NCI-H2171 (cell line): ENCODE results near the gene PPEF2.
"Not testable (repeated sequence)": the region's sequence is repeated elsewhere in the genome, so short reads cannot be mapped to it uniquely, and the experiment has no call there.

Source experiments
- DNase-seq: peaks from one replicate; lab custom pipeline; 2025; lab: John Stamatoyannopoulos, UW

The PPEF2 gene, protein sequence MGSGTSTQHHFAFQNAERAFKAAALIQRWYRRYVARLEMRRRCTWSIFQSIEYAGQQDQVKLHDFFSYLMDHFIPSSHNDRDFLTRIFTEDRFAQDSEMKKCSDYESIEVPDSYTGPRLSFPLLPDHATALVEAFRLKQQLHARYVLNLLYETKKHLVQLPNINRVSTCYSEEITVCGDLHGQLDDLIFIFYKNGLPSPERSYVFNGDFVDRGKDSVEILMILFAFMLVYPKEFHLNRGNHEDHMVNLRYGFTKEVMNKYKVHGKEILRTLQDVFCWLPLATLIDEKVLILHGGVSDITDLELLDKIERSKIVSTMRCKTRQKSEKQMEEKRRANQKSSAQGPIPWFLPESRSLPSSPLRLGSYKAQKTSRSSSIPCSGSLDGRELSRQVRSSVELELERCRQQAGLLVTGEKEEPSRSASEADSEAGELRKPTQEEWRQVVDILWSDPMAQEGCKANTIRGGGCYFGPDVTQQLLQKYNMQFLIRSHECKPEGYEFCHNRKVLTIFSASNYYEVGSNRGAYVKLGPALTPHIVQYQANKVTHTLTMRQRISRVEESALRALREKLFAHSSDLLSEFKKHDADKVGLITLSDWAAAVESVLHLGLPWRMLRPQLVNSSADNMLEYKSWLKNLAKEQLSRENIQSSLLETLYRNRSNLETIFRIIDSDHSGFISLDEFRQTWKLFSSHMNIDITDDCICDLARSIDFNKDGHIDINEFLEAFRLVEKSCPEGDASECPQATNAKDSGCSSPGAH

DNA sequence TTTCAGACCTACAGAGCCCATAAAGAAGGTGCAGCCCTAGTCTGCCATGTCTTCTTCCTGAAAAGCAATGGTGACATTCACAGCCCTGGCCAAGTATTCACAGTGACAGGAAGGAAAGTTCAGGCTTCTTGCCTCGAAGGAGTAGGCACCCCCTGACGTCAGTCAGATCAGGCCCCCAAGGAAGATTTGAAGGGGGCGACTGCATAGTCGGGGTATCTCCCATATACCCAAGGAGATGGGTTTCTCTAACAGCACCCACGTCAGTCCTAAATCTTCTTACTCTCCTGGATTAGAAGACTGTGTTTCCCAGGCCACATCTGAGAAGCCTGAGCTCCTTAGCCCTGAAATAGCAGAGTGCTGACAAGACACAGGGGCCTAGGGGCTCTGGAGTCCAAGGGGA lies at the start of gene PPEF2:
Gene PPEF2, minus strand, starts transcription at position 101 of the 400 bp plus-strand sequence. CDS start 6,127 bp downstream, outside the sequence.
- no peak for DNase-seq

DNA sequence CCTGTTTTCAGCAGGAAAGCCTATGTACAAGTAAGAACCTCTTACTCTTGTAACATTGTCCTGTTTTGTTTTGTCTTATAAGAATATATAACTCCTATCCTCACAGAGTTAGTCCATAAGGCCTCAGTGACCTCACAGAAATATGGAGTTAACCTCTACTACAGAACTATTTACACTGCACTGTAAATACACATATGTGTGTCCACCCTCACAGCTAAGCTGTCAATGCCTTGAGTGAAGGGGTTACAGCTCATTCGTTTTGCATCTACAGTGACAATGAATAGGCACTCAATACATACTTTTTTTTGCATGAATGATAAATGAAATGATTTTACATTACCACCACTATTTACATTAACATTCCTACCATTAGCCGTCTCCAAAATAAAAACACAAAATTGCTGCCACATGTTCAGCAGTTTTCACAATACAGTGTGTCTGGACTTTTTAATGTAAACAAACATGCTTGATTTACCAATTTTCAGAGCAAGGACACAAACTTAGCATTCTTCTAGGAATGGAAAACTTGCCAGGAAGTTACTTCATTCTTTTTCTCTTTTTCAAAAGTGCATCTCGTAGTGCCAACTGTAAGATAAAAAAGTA lies 48.1 kb upstream of the PPEF2 start:
- DNase-seq, result no peak

DNA sequence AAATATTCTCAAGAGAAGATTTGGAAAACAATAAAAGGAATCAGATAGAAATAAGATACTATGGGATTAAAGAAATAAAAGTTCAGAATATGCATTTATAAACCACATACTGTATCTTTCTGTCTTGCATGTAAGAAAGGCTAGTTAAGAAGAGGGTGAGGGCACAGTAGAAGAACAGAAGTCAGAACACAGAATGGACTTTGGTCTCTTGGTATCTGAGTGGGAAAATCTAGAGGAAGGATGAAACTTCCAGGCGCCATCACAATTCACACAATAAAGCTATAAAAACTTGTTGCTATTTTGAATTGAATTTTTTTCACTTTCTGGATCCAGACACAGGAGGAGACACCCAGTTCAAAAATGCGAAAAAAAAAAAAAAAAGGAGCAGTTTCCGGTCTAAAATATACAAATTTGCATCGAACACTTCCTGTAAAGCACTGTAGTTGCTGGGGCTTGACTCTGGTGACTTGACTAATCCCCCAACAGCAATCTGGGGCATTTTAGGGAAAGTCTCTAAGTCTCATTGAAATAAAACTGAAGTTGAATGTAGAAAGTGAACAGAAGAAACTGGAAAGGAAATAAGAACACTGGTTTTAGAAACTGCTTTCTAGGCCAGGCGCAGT lies 46.7 kb upstream of the PPEF2 start:
- DNase-seq, result no peak

DNA sequence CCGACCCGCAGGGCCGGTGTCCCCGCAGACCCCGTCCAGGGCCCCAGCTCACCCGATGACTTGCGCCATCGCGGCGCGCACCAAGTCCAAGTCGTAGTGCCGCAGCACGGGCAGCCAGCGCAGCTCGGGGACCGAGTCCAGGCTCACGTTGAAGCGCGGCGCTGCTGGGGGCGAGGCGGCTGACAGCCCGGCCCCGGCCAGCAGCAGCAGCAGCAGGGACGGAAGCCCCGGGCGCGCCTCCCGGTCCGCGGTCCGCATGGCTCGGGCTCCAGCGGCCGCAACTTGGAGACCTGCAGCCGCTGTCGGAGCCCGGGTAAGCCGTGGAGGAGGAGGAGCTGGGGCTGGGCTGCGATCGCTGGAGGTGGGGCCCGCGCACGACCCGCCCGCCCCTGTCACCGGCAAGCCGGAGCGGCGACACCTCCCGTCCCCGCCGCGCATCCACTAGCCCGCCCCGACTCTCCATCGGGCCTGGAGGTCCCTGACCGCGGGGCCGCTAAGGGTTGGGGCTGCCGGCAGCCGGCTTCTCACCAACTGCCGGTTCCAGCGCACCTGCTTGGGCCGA lies 38.5 kb upstream of the PPEF2 start, which contains the start of gene NAAA:
Gene NAAA, minus strand, starts transcription at position 322 of the 562 bp plus-strand sequence. Its CDS starts 64 bp downstream, at position 258.
- no peak for DNase-seq

DNA sequence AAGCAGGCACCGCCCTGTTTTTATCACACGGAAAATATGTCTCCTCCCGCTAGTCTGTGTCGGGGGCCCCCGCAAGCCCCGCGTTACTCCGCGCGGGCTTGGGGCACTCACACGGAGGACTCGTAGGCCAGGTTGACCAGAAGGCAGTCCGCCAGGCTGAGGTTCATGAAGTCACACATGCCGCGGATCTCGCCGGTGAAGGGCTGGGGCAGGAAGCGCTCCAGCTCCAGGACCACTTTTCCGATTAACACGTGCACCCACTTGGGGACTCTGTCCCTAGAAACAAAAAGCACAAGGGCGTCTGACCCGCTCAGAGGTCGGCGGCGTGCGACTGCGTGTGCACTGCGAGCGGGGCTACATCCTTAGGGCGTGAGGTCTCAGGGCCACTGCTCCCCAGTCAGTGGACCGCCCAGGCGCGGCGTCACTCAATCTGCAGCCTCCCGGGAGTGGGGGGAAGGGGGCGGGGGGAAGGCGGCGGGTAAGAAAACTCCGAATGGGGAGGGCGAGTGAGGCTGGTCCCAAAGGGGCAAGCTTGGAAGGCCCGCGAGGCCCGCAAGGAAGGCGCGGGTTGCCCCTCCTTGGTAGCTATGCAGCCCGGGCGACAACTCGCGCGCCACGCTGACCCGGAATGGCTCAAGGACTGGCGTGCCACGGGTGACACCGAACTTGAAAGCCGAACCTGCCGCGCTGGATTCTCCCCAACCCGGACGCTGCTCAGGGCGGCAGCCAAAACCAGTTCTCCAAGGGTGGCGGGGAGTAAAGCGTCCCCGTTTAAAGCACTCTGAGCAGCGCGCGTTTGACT lies 37.8 kb upstream of the PPEF2 start:
- peak; percentile 28 for DNase-seq

DNA sequence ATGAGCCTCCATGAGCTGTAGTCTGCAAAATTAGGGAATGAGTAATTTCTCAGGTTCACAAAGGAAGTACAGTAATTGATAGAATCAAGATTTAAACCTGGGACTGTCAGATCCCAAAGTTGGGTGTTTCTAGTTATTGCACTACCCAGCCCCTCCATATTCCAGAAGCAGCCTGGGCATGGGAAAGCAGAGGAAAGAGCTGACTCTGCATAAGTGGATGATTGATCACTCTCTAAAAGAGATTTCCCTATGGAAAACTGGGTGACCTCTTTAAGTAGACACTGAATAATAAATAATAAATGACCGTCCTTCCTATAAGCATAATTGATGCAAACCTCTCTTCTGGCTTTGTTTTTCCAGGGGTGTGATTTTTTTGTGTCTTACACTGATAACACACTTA lies 33.4 kb upstream of the PPEF2 start:
- DNase-seq, result no peak

DNA sequence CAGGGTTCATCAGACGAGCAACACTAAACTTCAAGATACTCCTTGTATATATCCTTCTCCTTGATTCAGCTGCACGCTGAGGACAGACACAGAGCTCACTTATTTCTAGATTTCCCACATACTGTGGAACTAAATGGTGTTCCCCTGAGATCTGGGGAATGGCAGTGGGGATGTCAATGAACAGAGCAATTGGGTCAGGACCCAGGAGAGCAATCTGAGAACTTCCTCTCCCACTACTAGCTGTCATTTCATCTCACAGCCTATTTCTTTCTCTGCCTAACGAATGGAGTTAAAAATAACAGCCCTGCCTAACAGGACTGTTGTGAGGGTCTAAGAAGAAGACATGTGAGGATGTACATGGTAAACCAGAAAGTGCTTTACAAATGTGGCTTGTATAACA lies 27.9 kb upstream of the PPEF2 start:
- no peak for DNase-seq

DNA sequence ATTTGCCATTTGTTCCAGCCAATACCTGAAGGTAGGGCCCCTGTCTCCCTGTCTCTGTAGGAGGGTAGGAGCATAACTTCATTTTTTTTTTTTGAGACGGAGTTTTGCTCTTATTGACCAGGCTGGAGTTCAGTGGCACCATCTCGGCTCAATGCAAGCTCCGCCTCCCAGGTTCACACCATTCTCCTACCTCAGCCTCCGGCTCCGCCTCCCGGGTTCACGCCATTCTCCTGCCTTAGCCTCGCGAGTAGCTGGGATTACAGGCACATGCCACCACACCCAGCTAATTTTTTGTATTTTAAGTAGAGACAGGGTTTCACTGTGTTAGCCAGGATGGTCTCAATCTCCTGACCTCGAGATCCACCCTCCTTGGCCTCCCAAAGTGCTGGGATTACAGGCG lies 22.7 kb upstream of the PPEF2 start:
- not testable (repeated sequence) for DNase-seq

DNA sequence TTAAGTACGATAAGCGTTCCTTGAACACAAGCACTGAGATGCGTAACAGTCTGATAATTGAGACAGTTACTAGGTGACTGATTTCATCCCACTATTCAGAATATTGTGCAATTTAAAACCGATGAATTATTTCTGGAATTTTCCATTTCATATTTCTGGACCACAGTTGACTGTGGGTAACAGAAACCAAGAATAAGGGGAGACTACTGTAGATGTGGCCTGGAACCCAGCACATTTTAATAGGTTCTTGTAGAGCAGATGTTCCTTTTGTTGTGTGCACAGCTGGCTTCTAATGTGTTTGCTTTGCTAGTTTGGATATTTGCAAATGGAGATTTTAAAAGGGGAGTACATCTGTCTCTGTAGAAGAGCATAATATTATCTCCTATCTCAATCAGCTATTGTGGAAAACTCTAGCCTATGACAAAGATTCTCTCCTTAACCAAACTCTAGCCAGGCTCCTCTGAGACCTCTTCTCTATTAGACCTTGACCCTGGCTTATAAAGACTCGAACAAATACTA lies 22.1 kb upstream of the PPEF2 start:
- no peak for DNase-seq

DNA sequence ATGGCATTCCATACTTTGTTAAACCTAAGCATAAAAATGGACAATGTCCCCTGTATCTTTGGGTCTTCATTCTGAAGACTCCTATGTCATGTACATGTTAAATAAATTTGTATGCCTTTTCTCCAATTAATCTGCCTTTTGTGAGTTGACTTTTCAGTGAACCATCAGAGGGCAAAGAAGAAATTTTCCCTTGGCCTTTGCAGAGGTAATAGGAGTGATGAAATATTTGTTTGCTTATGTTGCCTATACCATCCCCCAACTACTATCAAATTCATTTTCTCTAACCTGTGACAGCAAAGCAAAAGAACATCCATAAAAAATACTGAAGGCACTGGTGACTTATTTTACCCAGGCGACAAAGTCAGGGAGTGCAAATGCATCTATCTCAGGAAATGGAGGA lies 20.3 kb upstream of the PPEF2 start:
- no peak for DNase-seq

DNA sequence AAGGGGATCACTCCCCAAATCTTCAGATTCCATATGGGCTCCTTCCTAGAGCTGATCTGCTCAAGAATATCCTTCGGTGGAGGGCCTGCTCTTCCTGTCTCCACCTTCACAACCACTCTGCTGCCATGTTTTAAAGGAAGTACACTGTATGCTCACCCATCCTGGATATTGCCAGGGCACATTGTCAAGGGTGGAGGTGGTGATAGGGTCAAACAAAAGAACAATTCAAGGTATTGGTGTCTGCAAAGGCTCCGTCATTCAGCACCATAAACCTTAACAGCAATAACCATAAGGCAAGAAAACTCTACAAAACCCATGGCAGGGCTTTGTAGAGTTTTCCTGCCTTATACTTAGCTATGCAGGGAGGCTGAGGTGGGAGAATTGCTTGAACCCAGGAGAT lies 19.7 kb upstream of the PPEF2 start:
- no peak for DNase-seq

DNA sequence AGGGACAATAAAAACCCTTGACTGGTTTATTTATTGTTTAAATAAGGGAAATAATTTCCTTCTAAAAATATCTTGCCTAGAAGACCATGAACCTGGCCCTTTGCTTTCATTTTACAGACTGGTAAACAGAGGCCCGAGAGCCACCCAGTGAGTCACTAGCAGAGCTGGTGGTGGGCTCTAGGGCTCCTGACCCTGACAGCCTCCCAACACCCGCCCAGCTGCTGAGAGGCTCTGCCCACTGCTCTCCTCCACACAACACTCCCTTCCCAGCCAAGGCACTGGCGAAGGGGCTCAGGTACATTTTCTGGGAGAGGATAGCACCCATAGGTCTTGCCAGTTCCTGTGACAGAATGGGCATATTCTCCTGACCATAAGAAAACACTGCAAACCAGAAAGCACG lies 18.1 kb upstream of the PPEF2 start:
- DNase-seq, result no peak

DNA sequence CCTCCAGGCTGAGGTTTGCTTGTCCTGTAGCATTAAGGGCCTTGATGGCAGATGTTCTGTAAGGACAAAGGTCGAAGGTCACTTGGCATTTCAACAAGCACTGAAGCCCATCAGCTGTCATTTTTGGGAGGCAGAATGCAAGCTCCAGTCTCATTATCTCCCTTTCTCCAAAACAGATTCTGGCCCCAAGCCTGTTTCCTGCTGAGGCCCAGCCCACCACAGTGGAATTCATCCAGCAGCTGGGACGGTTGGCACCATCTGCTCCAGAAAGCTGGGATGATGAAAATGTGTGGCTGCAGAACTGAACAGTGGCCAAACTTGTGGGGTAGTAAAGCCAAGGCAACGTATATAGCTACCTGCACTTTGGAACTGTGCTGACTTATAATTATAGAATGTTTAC lies 17.7 kb upstream of the PPEF2 start:
- no peak for DNase-seq

DNA sequence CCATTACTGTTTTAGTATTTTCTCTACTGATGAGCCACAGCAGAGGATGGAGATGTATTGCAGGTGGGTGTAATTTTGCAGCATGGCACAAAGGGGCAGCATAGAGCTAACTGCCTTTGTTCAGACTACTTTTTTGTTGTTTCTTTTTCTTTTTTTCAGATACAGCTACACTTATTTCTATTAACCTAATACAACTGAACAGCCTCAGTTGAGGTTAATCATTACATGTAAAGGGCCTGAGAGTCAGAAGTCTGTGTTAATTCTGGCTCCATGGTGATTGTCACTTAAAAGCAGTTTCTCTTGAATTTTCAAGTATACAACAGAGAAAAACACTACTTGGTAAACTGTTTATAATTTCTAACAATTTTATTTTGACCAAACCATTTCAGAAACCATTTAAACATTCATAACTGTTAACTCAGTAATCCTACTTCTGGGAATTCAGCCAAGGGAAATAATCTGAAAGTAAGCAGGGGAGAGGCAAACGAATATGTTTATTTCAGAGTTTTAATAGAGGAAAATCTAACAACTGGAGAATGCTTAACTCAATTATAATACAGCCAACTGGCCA lies 13.9 kb upstream of the PPEF2 start:
- no peak for DNase-seq

DNA sequence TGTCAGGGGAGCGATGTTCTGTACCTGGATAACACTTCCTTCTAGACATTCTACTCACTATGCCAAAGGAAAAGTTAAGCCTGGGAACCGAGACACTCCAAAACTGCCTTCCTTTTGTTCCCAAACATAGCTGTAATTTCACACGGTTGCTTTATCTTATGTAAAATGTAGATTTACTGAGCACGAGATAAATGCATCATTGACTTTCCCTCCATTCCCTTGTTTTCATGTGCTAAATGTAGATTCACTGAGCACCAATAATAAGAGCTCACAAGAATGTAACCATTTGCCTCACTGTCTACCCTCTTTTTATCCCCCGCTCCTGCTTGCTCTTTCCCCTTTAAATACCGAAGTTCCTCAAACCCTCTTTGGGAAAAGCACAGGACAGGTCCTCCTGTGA lies 10.7 kb upstream of the PPEF2 start:
- no peak for DNase-seq

DNA sequence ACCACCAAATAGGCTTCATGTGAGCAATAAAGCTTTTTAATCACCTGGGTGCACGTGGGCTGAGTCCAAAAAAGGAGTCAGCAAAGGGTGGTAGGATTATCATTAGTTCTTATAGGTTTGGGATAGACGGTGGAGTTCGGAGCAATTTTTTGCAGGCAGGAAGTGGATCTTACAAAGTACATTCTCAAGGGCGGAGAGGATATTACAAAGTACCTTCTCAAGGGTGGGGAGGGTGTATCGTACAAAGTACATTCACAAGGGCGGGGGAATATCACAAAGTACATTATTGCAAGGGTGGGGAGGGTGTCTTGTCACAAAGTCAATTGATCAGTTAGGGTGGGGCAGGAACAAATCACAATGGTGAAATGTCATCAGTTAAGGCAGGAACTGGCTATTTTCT lies 8.6 kb upstream of the PPEF2 start:
- not testable (repeated sequence) for DNase-seq

DNA sequence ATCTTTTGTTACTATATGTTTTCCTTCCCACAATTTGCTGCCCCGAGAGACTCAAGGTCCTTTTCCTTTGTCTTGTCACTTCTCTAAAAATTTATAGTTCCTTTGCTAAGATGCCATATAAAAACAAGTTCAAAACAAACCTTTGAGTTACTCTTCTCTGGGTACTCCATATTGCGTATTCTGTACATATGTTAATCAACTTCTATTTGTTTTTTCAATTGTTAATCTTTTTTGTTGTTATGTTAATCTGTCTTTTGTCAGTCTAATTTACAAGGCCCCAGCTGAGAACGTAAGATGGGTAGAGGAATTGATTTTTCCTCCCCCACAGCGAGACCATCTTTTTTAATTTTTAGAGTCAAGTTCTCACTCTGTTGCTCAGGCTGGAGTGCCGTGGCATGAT lies 7.2 kb upstream of the PPEF2 start:
- DNase-seq, result no peak

DNA sequence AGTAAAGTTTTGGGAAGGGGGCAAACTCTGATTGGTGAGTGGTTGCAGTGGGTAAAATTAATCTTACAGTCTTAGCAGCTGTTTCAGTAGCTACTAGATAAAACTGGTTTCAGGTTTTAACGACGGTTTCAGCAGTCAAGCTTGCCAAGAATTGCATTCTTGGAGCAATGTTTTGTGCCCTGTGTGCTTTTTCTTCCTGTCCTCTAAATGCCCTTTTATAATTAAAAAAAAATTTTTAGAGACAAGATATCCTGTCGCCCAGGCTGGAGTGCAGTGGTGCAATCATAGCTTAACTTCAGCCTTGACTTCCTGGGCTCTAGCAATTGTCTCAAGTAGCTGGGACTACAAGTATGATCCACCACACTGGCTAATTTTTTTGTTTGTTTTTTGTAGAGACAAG lies 6.3 kb upstream of the PPEF2 start:
- no peak for DNase-seq

DNA sequence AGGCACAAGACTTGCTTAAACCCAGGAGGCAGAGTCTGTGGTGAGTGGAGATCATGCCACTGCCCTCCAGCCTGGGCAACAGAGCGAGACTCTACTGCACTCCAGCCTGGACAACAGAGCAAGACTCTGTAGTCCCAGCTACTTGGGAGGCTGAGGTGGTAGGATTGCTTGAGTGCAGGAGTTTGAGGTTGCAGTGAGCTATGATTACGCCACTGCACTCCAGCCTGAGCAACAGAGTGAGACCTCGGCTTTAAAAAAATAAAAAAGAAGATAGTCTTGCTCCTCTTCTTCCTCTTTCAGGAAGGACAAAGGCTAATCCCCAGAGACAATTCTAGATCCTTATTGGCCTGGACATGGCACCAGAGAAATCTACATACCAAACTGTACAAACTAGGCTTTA lies 5.7 kb upstream of the PPEF2 start:
- no peak for DNase-seq

DNA sequence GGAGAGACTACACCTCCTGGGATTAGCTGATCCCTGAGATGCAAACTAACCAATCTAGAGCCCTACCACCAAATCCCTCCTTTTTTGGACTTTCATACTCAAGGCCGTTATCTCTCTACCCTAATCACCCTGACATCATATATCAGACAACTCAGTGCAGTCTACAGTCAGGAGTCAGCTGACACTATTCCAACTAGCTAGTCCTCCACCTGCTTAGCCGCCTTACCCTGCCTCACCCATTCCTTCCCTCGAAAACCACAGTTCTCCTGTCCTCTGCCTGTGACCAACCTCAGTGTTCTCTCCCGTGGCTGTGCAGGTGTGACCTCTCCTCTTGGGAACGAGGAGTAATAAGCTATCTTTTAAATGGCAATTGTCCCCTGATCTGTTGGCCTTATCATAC lies 1.8 kb upstream of the PPEF2 start:
- no peak for DNase-seq

DNA sequence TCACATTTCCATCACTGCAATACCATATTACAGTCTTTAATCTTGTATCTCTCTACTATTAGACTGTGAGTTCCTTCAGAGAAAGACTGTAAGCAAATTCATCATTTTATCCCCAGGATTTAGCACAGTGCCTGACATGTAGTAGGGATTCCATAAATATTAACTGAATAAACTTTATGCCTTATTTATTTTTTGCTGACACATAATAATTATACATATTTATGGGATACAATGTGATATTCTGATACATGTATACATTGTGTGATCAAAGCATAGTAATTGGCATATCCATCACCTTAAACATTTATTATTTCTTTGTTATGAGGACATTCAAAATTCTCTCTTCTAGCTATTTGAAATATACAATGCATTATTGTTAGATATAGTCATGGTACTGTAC lies 3.7 kb downstream of the PPEF2 start:
- no peak for DNase-seq
